Germinal center (tissue), 1 donor: Measurements from ENCODE around the gene USP2.
"Not testable (repeated sequence)": the region's sequence is repeated elsewhere in the genome, so short reads cannot be mapped to it uniquely, and the experiment has no call there.

Source experiments
- DNase-seq: peaks from one replicate; pipeline ENCODE4 v3.0.0; 2012; ENCODE audit warnings: mixed read lengths, low spot score

The USP2 gene

DNA sequence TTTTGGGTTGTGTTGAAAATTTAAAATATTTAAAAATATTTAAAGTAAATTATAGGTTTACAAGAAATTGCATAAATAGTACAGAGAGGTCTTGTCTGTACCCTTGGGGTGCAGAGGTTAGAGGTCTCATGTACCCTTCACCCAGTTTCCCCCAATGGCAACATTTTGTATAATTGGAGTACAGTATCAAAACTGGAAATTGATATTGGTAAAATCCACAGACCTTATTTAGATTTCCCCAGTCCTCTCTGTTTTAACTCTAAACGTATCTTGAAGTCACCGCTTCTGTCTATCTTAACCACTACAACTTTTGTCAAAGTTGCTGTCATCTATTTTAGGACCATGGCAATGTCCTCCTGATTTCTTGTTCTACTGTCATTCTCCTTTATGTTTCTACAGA is 30.6 kb upstream of the USP2 start:
- DNase-seq = no peak

- DNase-seq = no peak
Measured at GRCh38 chr11:119410501-119410900, 29.0 kb upstream of the USP2 start.

DNA sequence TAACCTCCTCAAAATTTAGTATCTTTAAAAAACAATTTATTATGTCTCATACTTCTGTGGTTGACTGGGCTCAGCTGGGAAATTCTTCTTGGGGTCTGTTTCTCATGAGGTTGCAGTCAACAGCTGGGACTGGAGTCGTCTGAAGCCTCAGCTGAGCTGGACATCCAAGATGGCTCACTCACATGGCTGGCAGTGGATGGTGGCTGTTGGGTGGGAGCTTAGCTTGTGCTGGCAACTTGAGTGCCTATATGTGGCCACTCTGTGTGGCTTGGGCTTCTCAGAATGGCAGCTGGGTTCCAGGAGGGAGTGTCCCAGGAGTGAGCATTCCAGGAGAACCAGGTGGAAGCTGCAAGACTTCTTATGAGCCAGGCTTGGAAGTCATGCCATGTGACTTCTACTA is 28.2 kb upstream of the USP2 start:
- no peak for DNase-seq

GRCh38 chr11:119406005-119406404 is 24.5 kb upstream of the USP2 start:
- DNase-seq = no peak

GRCh38 chr11:119405448-119405847 is 24.0 kb upstream of the USP2 start:
- DNase-seq = not testable (repeated sequence)

GRCh38 chr11:119404872-119405271 is 23.4 kb upstream of the USP2 start:
- DNase-seq = no peak

DNA sequence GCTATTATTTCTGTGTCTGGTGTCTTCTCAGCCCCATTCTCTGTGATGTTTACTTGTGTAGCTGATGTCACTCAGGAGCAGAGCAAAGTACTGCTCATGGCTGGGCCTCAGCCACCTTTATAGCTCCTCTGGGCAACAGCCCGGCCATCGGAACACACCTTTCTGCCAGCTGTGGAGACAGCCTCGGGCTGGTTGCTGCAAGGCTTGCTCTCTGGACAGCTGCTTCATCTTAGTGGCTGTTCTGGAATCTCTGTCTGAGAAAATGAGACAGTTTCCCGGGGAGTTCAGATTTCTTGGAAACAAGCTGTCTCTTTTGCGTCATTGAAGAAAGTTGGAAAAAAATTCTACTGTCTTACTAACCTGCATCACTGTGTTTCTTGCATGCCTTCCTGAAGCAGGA is 21.5 kb upstream of the USP2 start:
- no peak for DNase-seq

DNA sequence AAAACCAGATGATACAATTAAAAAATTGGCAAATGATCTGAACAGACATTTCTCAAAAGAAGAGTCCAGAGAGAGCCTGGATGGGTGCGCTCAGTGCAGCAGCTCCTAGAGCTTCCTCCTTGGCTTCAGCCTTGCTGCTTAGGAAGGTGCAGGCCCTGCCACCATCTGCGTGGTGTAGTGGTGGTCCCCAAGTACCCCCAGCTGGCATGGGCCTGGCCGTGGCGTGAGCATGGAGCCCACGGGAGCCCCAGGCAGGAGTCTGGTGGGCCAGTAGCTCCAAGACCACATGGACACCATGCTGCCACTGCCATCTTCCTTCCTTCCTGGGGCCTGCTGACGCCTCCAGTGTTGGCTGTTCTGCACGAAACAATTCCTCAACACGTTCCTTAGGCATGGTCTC is 21.0 kb upstream of the USP2 start:
- DNase-seq = no peak

GRCh38 chr11:119400860-119401259 is 19.4 kb upstream of the USP2 start:
- no peak for DNase-seq

- no peak for DNase-seq
Measured at GRCh38 chr11:119397740-119398139, 16.2 kb upstream of the USP2 start.

- DNase-seq = no peak
Measured at GRCh38 chr11:119396835-119397234, 15.3 kb upstream of the USP2 start.

DNA sequence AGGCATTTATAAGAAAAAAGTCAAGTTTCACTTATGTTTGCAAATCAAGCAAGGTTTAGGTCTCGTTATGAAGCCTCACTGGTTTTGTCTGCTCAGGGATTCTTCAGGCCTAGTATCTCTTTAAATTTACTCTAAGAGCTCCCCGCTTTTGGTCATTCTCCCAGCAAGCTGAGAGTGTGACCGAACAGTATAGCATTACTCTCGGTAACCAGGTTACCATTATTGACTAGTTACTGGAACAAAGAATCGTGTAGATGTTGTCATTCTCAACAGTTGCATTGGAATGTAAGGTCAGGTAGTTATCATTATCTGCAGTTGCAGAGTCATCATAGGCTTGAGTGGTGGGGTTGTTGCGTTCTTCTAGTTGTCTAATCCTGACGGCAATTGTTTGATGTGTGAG is 9.8 kb upstream of the USP2 start:
- DNase-seq = no peak

GRCh38 chr11:119389611-119390254 is 8.2 kb upstream of the USP2 start:
- DNase-seq = peak; percentile 61

DNA sequence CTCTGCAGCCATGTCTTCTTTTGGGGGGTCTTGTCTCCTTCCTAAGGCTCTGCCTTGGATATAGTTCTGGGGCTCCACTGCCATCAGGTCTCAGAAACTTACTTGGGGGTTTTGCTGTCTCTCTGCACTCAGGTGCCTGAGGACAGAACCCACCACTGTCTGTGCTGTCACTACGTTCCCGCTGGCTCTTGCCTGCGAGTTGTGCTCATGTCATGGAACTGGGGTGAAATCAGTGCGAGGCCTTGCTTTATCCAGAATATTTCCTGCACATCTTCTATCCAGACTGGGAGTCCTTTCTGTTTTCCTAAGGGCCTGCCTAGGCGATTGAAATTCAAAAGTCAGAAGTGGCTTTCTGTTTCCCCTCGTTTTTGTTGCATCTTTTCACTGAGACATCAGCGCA is 6.6 kb upstream of the USP2 start:
- DNase-seq = no peak

DNA sequence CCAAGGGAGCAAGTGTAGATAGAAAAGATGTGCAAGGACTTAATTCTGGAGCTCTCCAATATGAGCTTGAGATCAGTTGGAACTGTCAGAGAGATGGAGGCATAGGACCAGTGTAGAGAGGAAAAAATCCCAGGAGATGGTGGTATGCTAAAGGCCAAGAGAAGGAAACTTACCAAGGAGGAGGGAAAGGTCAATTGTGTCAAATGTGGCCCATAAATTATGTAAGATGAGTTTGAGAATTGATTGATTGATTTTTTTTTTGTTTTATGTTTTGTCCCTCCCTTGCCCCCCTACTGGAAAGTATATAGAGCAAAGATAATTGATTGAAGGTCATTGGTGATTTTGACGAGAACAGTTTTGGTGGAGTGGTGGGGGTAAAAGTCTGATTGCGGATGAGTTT is 2.8 kb upstream of the USP2 start:
- no peak for DNase-seq

GRCh38 chr11:119382513-119382912 is 1.0 kb upstream of the USP2 start:
- DNase-seq = not testable (repeated sequence)

GRCh38 chr11:119382101-119382500 is 611 bp upstream of the USP2 start:
- DNase-seq = no peak

DNA sequence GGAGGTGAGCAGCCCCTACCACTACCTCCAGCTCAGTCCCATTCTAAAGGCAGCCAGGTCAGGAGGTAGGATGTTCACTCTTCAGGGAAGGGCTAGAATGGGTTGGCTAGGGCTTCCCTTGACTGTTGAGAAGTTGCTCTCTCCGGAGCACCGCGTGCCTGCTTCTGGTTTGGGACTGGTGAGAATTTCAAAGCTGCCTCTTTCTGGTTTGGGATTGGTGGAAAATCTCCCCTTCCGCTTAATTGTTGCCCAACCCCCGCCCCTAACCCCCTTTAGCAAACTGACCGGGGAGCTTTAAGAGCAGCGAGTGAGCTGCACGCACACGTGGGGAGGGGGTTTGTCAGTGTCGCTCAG is 686 bp downstream of the USP2 start:
- no peak for DNase-seq

- no peak for DNase-seq
Measured at GRCh38 chr11:119380160-119380826, 1.2 kb downstream of the USP2 start.

DNA sequence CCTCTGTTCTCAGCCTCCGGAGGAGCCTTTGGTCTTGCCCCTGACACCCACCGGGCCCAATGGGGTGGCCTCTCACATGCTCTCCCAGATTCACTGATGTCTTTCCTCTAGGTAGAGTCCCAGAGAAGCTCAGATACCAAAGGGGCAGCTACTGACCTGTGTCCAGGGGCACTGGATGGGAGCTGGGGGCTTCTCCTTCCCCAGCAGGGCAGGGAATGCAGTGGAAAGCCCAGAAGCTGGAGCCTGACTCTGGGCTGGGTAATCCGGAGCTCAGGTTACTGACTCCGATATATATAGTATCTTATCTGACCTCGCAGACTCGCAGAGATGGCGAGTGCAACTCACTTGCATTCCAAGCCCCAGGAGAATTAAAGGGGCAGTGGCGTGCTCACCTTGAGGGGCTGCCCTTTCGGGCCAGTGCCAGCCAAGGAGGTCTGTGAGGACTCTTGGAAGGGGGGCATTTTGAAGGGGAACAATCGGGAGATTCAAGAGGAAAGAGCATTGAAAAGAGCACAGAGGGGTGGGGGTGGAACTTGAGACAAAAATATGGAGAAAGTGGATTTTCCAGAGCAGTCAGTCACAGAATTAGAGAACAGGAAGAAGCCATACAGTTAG is 2.5 kb downstream of the USP2 start:
- DNase-seq = no peak

- DNase-seq = no peak
Measured at GRCh38 chr11:119377961-119378667, 3.4 kb downstream of the USP2 start.

DNA sequence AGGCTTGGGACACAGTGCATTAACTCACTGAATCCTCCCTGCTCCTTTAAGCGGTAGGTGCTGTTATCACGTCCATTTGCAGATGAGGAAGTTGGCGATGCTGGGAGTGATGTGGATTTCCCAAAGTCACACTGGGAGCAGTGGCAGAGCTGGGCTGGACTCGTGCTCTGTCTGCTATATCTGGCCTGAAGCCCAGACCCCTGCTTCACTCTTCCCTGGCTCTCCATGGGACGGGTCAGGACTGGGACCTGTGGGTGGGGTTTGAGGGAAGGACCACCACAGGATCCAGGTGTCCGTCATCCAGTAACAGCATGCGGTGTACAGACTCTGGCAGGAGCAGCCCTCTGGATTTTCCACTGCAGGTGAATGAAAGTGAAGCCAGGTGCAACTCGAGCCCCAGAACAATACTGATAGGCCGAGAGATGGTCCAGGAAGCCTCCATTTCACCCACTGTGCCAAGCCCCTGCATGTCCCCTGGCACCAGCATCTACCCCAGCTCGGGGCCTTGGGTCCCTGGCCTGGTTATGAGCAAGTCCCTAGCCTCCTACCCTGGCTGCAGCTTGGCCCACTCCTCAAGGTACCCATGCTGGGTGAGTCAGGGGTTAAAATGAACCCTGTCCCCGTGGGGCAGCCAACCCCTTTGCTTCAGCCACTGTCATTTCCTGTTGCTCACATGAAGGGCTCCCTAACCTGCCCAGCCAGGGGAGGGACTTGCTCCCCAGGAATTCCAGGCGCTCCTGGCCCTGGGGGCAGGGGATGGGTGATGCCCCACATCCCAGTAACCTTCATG is 4.2 kb downstream of the USP2 start:
- DNase-seq = no peak
